ENCODE data around the gene ROCK2. TPM values are rescaled to one million over a fixed set of nuclear protein-coding genes. Genes with fewer than 3 reads are reported as not detected.
"Not testable (repeated sequence)": the region's sequence is repeated elsewhere in the genome, so short reads cannot be mapped to it uniquely, and the experiment has no call there.

Gene ROCK2
- total and polyA plus RNA-seq, 4 donors = 5.3 to 31.0 (median 12.2) TPM

DNA sequence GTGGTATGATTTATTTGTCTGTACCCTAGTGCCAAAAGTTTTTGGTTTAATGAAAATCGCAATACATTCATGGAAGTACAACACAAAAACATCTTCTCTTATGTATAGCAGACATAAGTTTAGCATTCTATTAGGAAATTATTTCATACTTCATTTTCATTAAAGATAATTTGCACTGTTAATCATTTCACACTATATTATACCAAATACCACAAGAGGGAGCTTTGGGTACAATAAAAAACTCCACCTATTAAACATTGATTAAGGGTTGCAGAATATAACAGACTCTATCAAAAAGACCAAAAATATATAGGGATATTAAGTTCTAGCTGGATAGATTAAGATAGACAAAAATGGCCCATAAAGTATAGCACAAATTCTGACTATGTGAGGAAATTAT is 110.1 kb downstream of the ROCK2 start:
- peaks cover 0 to 2% (median 0%) of the 10 kb centered on the region in 4 donors for H3K36me3 ChIP-seq (ENCODE audit: control insufficient read depth in 4 of 4, insufficient read depth in 3 of 4, low read depth in 1 of 4, low read length in 3 of 4)
- H3K4me1 ChIP-seq (ENCODE audit: control insufficient read depth in 4 of 4, insufficient read depth in 4 of 4, low read length in 3 of 4) = peaks cover 0 to 6% (median 3%) of the 10 kb centered on the region in 4 donors
- no peak overlapping the region for H3K27ac ChIP-seq (ENCODE audit: low read depth in 1 of 2, low read length in 2 of 2)
- H3K9ac ChIP-seq (ENCODE audit: low read depth in 1 of 2, low read length in 2 of 2) = no peak overlapping the region
- 74% methylated on average over 1 of the region's 1 CpG for WGBS
- no peak for DNase-seq (ENCODE audit: low spot score)
- H3K9me3 ChIP-seq (ENCODE audit: control insufficient read depth in 4 of 4, low read length in 3 of 4) = no peaks in the 10 kb centered on the region
- TF ChIP-seq NR2F2 (IDR thresholded peaks at IDR 0.05) = no peak
- TF ChIP-seq HNF4A (conservative IDR thresholded peaks at IDR 0.05) = no peak
- TF ChIP-seq RAD21 (IDR thresholded peaks at IDR 0.05) = peak; percentile 89 to 90
- TF ChIP-seq, protein P1, sequence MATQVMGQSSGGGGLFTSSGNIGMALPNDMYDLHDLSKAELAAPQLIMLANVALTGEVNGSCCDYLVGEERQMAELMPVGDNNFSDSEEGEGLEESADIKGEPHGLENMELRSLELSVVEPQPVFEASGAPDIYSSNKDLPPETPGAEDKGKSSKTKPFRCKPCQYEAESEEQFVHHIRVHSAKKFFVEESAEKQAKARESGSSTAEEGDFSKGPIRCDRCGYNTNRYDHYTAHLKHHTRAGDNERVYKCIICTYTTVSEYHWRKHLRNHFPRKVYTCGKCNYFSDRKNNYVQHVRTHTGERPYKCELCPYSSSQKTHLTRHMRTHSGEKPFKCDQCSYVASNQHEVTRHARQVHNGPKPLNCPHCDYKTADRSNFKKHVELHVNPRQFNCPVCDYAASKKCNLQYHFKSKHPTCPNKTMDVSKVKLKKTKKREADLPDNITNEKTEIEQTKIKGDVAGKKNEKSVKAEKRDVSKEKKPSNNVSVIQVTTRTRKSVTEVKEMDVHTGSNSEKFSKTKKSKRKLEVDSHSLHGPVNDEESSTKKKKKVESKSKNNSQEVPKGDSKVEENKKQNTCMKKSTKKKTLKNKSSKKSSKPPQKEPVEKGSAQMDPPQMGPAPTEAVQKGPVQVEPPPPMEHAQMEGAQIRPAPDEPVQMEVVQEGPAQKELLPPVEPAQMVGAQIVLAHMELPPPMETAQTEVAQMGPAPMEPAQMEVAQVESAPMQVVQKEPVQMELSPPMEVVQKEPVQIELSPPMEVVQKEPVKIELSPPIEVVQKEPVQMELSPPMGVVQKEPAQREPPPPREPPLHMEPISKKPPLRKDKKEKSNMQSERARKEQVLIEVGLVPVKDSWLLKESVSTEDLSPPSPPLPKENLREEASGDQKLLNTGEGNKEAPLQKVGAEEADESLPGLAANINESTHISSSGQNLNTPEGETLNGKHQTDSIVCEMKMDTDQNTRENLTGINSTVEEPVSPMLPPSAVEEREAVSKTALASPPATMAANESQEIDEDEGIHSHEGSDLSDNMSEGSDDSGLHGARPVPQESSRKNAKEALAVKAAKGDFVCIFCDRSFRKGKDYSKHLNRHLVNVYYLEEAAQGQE (IDR thresholded peaks at IDR 0.05) = no peak
- TF ChIP-seq, protein P2, sequence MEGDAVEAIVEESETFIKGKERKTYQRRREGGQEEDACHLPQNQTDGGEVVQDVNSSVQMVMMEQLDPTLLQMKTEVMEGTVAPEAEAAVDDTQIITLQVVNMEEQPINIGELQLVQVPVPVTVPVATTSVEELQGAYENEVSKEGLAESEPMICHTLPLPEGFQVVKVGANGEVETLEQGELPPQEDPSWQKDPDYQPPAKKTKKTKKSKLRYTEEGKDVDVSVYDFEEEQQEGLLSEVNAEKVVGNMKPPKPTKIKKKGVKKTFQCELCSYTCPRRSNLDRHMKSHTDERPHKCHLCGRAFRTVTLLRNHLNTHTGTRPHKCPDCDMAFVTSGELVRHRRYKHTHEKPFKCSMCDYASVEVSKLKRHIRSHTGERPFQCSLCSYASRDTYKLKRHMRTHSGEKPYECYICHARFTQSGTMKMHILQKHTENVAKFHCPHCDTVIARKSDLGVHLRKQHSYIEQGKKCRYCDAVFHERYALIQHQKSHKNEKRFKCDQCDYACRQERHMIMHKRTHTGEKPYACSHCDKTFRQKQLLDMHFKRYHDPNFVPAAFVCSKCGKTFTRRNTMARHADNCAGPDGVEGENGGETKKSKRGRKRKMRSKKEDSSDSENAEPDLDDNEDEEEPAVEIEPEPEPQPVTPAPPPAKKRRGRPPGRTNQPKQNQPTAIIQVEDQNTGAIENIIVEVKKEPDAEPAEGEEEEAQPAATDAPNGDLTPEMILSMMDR (IDR thresholded peaks at IDR 0.05; ENCODE audit: low read depth, low read length, missing input control) = peak; percentile 45
- no peaks in the 10 kb centered on the region for H3K27me3 ChIP-seq (ENCODE audit: control insufficient read depth in 4 of 4, insufficient read depth in 4 of 4, low read length in 3 of 4)
- no peak overlapping the region for H3K4me3 ChIP-seq (ENCODE audit: low read depth in 1 of 3, low read length in 3 of 3)

DNA sequence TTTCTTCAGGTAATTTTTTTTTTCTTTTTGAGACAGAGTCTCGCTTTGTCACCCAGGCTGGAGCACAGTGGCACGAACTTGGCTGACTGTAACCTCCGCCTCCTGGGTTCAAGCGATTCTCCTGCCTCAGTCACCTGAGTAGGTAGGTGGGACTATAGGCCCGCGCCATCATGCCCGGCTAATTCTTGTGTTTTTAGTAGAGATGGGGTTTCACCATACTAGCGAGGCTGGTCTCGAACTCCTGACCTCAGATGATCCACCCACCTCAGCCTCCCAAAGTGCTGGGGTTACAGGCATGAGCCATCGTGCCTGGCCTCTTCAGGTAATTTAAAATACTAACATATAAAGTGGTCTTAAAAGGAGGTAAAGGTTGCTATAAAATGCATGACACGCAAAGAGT is 113.2 kb downstream of the ROCK2 start:
- not testable (repeated sequence) for H3K27ac ChIP-seq (ENCODE audit: low read depth in 1 of 2, low read length in 2 of 2); H3K4me1 ChIP-seq (ENCODE audit: control insufficient read depth in 4 of 4, insufficient read depth in 4 of 4, low read length in 3 of 4); H3K36me3 ChIP-seq (ENCODE audit: control insufficient read depth in 4 of 4, insufficient read depth in 3 of 4, low read depth in 1 of 4, low read length in 3 of 4); H3K9me3 ChIP-seq (ENCODE audit: control insufficient read depth in 4 of 4, low read length in 3 of 4); H3K4me3 ChIP-seq (ENCODE audit: low read depth in 1 of 3, low read length in 3 of 3); H3K9ac ChIP-seq (ENCODE audit: low read depth in 1 of 2, low read length in 2 of 2); DNase-seq (ENCODE audit: low spot score); H3K27me3 ChIP-seq (ENCODE audit: control insufficient read depth in 4 of 4, insufficient read depth in 4 of 4, low read length in 3 of 4)
- WGBS = 93% methylated on average over 11 of the region's 11 CpGs

DNA sequence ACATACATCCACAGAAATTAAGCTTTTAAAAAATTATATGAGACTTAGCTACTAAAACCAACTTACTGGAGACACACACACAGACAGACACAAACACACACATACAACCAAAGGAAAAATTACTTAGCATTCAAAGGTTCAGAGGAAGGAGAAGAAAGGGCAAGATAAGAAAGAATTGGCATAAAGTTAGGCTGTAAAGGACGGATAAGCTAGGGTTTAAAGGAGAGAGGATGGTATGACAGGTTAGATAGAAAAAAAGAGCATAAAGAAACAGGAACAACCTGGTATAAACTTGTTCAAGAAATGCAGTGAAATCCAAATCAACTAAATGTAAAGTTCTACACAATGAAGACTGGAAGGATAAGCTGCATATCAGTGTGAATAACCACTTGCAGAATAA is 115.7 kb downstream of the ROCK2 start:
- Histone ChIP-seq H3K27ac (ENCODE audit: low read depth in 1 of 2, low read length in 2 of 2) (no peak overlapping the region), H3K9ac (ENCODE audit: low read depth in 1 of 2, low read length in 2 of 2) (no peak overlapping the region), H3K9me3 (ENCODE audit: control insufficient read depth in 4 of 4, low read length in 3 of 4) (no peaks in the 10 kb centered on the region), H3K4me1 (ENCODE audit: control insufficient read depth in 4 of 4, insufficient read depth in 4 of 4, low read length in 3 of 4) (no peaks in the 10 kb centered on the region), H3K4me3 (ENCODE audit: low read depth in 1 of 3, low read length in 3 of 3) (no peak overlapping the region), H3K36me3 (ENCODE audit: control insufficient read depth in 4 of 4, insufficient read depth in 3 of 4, low read depth in 1 of 4, low read length in 3 of 4) (peaks cover 0 to 2% (median 0%) of the 10 kb centered on the region in 4 donors), H3K27me3 (ENCODE audit: control insufficient read depth in 4 of 4, insufficient read depth in 4 of 4, low read length in 3 of 4) (no peaks in the 10 kb centered on the region)
- no peak for DNase-seq (ENCODE audit: low spot score)
- 75% methylated on average over 1 of the region's 1 CpG for WGBS
- TF ChIP-seq EGR1 (IDR thresholded peaks at IDR 0.05; ENCODE audit: low read depth in 2 of 2) = no peak
- no peak for TF ChIP-seq HNF4A (conservative IDR thresholded peaks at IDR 0.05)
- no peak for TF ChIP-seq JUND (IDR thresholded peaks at IDR 0.05)
- TF ChIP-seq, protein P3, sequence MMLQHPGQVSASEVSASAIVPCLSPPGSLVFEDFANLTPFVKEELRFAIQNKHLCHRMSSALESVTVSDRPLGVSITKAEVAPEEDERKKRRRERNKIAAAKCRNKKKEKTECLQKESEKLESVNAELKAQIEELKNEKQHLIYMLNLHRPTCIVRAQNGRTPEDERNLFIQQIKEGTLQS (IDR thresholded peaks at IDR 0.05) = no peak
- no peak for TF ChIP-seq YY1 (IDR thresholded peaks at IDR 0.05)
- no peak for TF ChIP-seq RXRA (IDR thresholded peaks at IDR 0.05)
- no peak for TF ChIP-seq HNF4G (IDR thresholded peaks at IDR 0.05)
- TF ChIP-seq TAF1 (conservative IDR thresholded peaks at IDR 0.05) = no peak
- TF ChIP-seq RAD21 (IDR thresholded peaks at IDR 0.05) = no peak
- no peak for TF ChIP-seq NR2F2 (IDR thresholded peaks at IDR 0.05)
- no peak for TF ChIP-seq SP1 (IDR thresholded peaks at IDR 0.05)
- TF ChIP-seq, protein P4, sequence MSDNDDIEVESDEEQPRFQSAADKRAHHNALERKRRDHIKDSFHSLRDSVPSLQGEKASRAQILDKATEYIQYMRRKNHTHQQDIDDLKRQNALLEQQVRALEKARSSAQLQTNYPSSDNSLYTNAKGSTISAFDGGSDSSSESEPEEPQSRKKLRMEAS (IDR thresholded peaks at IDR 0.05) = no peak
- no peak for TF ChIP-seq GABPA (IDR thresholded peaks at IDR 0.05 in 1 of 2, conservative IDR thresholded peaks at IDR 0.05 in 1 of 2)
- TF ChIP-seq, protein P1 (IDR thresholded peaks at IDR 0.05) = no peak
- no peak for TF ChIP-seq FOXA1 (IDR thresholded peaks at IDR 0.05)
- TF ChIP-seq, protein P5, sequence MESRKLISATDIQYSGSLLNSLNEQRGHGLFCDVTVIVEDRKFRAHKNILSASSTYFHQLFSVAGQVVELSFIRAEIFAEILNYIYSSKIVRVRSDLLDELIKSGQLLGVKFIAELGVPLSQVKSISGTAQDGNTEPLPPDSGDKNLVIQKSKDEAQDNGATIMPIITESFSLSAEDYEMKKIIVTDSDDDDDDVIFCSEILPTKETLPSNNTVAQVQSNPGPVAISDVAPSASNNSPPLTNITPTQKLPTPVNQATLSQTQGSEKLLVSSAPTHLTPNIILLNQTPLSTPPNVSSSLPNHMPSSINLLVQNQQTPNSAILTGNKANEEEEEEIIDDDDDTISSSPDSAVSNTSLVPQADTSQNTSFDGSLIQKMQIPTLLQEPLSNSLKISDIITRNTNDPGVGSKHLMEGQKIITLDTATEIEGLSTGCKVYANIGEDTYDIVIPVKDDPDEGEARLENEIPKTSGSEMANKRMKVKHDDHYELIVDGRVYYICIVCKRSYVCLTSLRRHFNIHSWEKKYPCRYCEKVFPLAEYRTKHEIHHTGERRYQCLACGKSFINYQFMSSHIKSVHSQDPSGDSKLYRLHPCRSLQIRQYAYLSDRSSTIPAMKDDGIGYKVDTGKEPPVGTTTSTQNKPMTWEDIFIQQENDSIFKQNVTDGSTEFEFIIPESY (IDR thresholded peaks at IDR 0.05) = no peak
